Glutamatergic neuron (in vitro differentiated cells): ENCODE data around the gene CHN2. TPM values are rescaled to one million over a fixed set of nuclear protein-coding genes. Genes with fewer than 3 reads are reported as not detected.

Experiments
- DNase-seq: peaks from one replicate; pipeline ENCODE4 v3.0.0; 2022
- H3K27ac Mint-ChIP-seq: one replicate; pipeline ENCODE4 v1.8.0; 2020; ENCODE audit warnings: mild to moderate bottlenecking, mixed read lengths, inconsistent platforms; ENCODE audit not compliant: unreplicated experiment
- H3K27me3 Mint-ChIP-seq: one replicate; pipeline ENCODE4 v1.8.0; 2020; ENCODE audit warnings: mild to moderate bottlenecking, moderate library complexity, mixed read lengths, inconsistent platforms; ENCODE audit not compliant: unreplicated experiment
- H3K36me3 Mint-ChIP-seq: one replicate; pipeline ENCODE4 v1.8.0; 2020; ENCODE audit warnings: mild to moderate bottlenecking, mixed read lengths, inconsistent platforms; ENCODE audit not compliant: unreplicated experiment
- H3K4me1 Mint-ChIP-seq: one replicate; pipeline ENCODE4 v1.8.0; 2020; ENCODE audit warnings: mild to moderate bottlenecking, low read depth, mixed read lengths, inconsistent platforms; ENCODE audit not compliant: unreplicated experiment
- H3K4me3 Mint-ChIP-seq: one replicate; pipeline ENCODE4 v1.8.0; 2020; ENCODE audit warnings: mild to moderate bottlenecking, mixed read lengths, inconsistent platforms; ENCODE audit not compliant: unreplicated experiment
- H3K9me3 Mint-ChIP-seq: one replicate; pipeline ENCODE4 v1.8.0; 2020; ENCODE audit warnings: mild to moderate bottlenecking, moderate library complexity, mixed read lengths, inconsistent platforms; ENCODE audit not compliant: unreplicated experiment
- CTCF ChIP-seq: fragments of 200-600 bp; sonication (generic); IDR thresholded peaks from one replicate; pipeline ENCODE4 v1.5.0; 2021; ENCODE audit not compliant: partially characterized antibody, unreplicated experiment
- total RNA-seq: library from RNA; stranded (reverse); fragmentation: NEBNext Ultra II Directional; extraction: Animal tissue kit (Norgen Biotek cat#: 25700); gene quantifications from one replicate; pipeline ENCODE4 v1.2.1, GENCODE V29; 2021; ENCODE audit not compliant: unreplicated experiment

The CHN2 gene
- total RNA-seq, 1 donor from 2014 or later = 63.2 TPM

GRCh38 chr7:29197916-29198315 lies 3.3 kb downstream of the CHN2 start:
- peaks cover 15% of the 10 kb centered on the region for H3K9me3 Mint-ChIP-seq
- H3K27me3 Mint-ChIP-seq = peaks cover 17% of the 10 kb centered on the region
- H3K4me1 Mint-ChIP-seq = peaks cover 69% of the 10 kb centered on the region
- no peak for DNase-seq
- H3K36me3 Mint-ChIP-seq = no peaks in the 10 kb centered on the region
- peak overlapping the region; percentile 98 for H3K4me3 Mint-ChIP-seq
- TF ChIP-seq CTCF = no peak
- no peak overlapping the region for H3K27ac Mint-ChIP-seq

- Mint-ChIP-seq H3K27me3 (peaks cover 10% of the 10 kb centered on the region), H3K36me3 (no peaks in the 10 kb centered on the region), H3K27ac (peak overlapping the region; percentile 94), H3K4me3 (peak overlapping the region; percentile 83), H3K9me3 (peaks cover 8% of the 10 kb centered on the region), H3K4me1 (peaks cover 69% of the 10 kb centered on the region)
- peak; percentile 52 for DNase-seq
- no peak for TF ChIP-seq CTCF
These were observed 5.2 kb downstream of the CHN2 start for GRCh38 chr7:29199776-29200175.

- peaks cover 64% of the 10 kb centered on the region for H3K4me1 Mint-ChIP-seq
- peaks cover 2% of the 10 kb centered on the region for H3K27me3 Mint-ChIP-seq
- TF ChIP-seq CTCF = no peak
- H3K4me3 Mint-ChIP-seq = no peak overlapping the region
- H3K27ac Mint-ChIP-seq = no peak overlapping the region
- no peaks in the 10 kb centered on the region for H3K36me3 Mint-ChIP-seq
- H3K9me3 Mint-ChIP-seq = peaks cover 2% of the 10 kb centered on the region
- DNase-seq = no peak
These were observed 8.1 kb downstream of the CHN2 start for GRCh38 chr7:29202651-29203069.

- TF ChIP-seq CTCF = no peak
- peaks cover 3% of the 10 kb centered on the region for H3K9me3 Mint-ChIP-seq
- no peak overlapping the region for H3K4me3 Mint-ChIP-seq
- H3K27me3 Mint-ChIP-seq = peaks cover 2% of the 10 kb centered on the region
- no peak for DNase-seq
- H3K27ac Mint-ChIP-seq = no peak overlapping the region
- H3K4me1 Mint-ChIP-seq = peaks cover 61% of the 10 kb centered on the region
- no peaks in the 10 kb centered on the region for H3K36me3 Mint-ChIP-seq
These were observed 10.1 kb downstream of the CHN2 start for GRCh38 chr7:29204491-29205272.

GRCh38 chr7:29207162-29207801 lies 12.7 kb downstream of the CHN2 start:
- TF ChIP-seq CTCF = no peak
- peaks cover 43% of the 10 kb centered on the region for H3K4me1 Mint-ChIP-seq
- H3K36me3 Mint-ChIP-seq = no peaks in the 10 kb centered on the region
- DNase-seq = no peak
- H3K4me3 Mint-ChIP-seq = peak overlapping the region; percentile 21
- peaks cover 2% of the 10 kb centered on the region for H3K9me3 Mint-ChIP-seq
- no peaks in the 10 kb centered on the region for H3K27me3 Mint-ChIP-seq
- peak overlapping the region; percentile 46 for H3K27ac Mint-ChIP-seq
